GM12878 (cell line): ENCODE data around the gene SCAMP1.

Experiments used
- EZH2 ChIP-seq: IDR thresholded peaks from 2 replicates; pipeline ENCODE4 v1.6.1; 2012; ENCODE audit warnings: low read depth, mild to moderate bottlenecking, control low read depth, inconsistent platforms, low read length, borderline replicate concordance; ENCODE audit not compliant: control insufficient read depth
- YBX1 ChIP-seq: fragments of 450-650 bp; IDR thresholded peaks from 2 replicates; pipeline ENCODE4 v1.6.1; 2016; ENCODE audit warnings: antibody characterized with exemption
- TF ChIP-seq, protein P1 (sequence below): fragments of 150-350 bp; IDR thresholded peaks from 2 replicates; pipeline ENCODE4 v1.6.1; 2014; ENCODE audit warnings: mild to moderate bottlenecking, low read depth, low read length
- TF ChIP-seq, protein P2 (sequence below), 3 experiments: IDR thresholded peaks in 2 of 3; conservative IDR thresholded peaks in 1 of 3; 2 replicates each; pipeline ENCODE4 v1.5.1; 2011; ENCODE audit warnings: low read depth in 3 of 3, low read length in 3 of 3, mild to moderate bottlenecking in 3 of 3, control low read depth in 2 of 3, moderate library complexity in 2 of 3, inconsistent platforms in 1 of 3, mixed read lengths in 1 of 3; ENCODE audit not compliant: control insufficient read depth in 2 of 3, insufficient read depth in 1 of 3; ENCODE audit errors: extremely low read depth in 1 of 3
- TF ChIP-seq, protein P3 (sequence below): fragments of 450-650 bp; IDR thresholded peaks from 2 replicates; pipeline ENCODE4 v1.6.1; 2017; ENCODE audit warnings: mild to moderate bottlenecking

DNA sequence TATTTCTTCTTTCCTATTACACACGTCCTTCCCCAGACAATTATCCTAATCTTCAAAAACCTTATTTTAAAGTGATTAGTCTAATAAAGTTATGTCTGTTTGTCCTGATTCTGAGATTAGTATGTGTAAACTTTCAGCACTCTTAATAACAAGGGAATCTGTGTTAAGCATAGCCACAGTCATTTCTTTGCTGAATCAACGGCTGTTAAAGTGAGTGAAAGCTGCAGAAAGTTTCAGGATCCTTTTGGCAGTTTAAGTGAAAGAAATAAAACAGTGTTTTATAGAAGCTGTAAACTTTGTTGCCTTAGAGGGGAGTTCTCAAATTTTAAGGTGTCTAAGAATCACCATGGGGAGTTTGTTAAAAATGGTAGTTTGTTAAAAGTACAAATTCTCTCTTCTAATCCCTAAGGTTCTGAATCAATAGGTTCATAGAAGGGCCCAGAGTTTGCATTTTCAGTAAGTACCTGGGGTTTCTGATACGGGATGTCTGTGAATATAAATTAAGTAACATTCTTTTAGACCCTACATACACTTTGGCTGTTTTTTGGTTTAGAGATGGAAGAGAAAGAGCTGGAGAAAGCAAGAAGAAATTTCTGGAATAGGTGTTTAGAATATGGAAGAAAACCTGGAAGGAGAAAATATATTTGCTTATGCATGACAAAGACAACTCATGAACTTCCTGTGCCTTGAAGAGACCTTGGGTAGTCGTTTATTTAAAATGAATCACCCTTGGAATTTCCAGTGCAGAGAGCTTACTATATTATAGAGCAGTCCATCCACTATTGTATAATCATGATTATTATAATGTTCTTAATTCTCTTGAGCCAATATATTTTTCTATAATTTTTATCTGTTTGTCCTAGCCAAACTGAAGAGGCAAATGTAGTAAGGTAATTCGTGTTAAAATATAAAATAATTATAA is 45.7 kb downstream of the SCAMP1 start:
- TF ChIP-seq, protein P1, sequence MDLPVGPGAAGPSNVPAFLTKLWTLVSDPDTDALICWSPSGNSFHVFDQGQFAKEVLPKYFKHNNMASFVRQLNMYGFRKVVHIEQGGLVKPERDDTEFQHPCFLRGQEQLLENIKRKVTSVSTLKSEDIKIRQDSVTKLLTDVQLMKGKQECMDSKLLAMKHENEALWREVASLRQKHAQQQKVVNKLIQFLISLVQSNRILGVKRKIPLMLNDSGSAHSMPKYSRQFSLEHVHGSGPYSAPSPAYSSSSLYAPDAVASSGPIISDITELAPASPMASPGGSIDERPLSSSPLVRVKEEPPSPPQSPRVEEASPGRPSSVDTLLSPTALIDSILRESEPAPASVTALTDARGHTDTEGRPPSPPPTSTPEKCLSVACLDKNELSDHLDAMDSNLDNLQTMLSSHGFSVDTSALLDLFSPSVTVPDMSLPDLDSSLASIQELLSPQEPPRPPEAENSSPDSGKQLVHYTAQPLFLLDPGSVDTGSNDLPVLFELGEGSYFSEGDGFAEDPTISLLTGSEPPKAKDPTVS = no peak
- TF ChIP-seq YBX1 = no peak
- TF ChIP-seq, protein P2, sequence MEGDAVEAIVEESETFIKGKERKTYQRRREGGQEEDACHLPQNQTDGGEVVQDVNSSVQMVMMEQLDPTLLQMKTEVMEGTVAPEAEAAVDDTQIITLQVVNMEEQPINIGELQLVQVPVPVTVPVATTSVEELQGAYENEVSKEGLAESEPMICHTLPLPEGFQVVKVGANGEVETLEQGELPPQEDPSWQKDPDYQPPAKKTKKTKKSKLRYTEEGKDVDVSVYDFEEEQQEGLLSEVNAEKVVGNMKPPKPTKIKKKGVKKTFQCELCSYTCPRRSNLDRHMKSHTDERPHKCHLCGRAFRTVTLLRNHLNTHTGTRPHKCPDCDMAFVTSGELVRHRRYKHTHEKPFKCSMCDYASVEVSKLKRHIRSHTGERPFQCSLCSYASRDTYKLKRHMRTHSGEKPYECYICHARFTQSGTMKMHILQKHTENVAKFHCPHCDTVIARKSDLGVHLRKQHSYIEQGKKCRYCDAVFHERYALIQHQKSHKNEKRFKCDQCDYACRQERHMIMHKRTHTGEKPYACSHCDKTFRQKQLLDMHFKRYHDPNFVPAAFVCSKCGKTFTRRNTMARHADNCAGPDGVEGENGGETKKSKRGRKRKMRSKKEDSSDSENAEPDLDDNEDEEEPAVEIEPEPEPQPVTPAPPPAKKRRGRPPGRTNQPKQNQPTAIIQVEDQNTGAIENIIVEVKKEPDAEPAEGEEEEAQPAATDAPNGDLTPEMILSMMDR (IDR thresholded peaks at IDR 0.05 in 2 of 3, conservative IDR thresholded peaks at IDR 0.05 in 1 of 3; ENCODE audit: control insufficient read depth in 2 of 3, extremely low read depth in 1 of 3, insufficient read depth in 1 of 3, low read depth in 3 of 3, low read length in 3 of 3) = no peak
- TF ChIP-seq, protein P3, sequence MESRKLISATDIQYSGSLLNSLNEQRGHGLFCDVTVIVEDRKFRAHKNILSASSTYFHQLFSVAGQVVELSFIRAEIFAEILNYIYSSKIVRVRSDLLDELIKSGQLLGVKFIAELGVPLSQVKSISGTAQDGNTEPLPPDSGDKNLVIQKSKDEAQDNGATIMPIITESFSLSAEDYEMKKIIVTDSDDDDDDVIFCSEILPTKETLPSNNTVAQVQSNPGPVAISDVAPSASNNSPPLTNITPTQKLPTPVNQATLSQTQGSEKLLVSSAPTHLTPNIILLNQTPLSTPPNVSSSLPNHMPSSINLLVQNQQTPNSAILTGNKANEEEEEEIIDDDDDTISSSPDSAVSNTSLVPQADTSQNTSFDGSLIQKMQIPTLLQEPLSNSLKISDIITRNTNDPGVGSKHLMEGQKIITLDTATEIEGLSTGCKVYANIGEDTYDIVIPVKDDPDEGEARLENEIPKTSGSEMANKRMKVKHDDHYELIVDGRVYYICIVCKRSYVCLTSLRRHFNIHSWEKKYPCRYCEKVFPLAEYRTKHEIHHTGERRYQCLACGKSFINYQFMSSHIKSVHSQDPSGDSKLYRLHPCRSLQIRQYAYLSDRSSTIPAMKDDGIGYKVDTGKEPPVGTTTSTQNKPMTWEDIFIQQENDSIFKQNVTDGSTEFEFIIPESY = no peak
- no peak for TF ChIP-seq EZH2
